ENCODE measurements around the gene IL17RD.
A peak's percentile ranks its signal among the peaks of the same experiment; 100 is the strongest.

IL17RD gene

GRCh38 chr3:57164657-57165573 lies at the start of gene IL17RD:
TSS of gene IL17RD (minus strand) at chr3:57165353. CDS start at chr3:57165286, 67 bp downstream.
- peak; percentile 51 to 62 for DNase-seq

GRCh38 chr3:57206423-57206822 lies 41.3 kb upstream of the IL17RD start:
- no peak for DNase-seq

GRCh38 chr3:57199895-57200297 lies 34.7 kb upstream of the IL17RD start, which contains the start of gene HESX1:
TSS of gene HESX1 (minus strand) at chr3:57199978. CDS start at chr3:57199918, 60 bp downstream.
- no peak for DNase-seq

- DNase-seq, result no peak
Measured at GRCh38 chr3:57194641-57195040, 29.5 kb upstream of the IL17RD start.

- DNase-seq, result no peak
Measured at GRCh38 chr3:57192028-57192427, 26.9 kb upstream of the IL17RD start.

GRCh38 chr3:57184526-57184925 lies 19.4 kb upstream of the IL17RD start:
- no peak for DNase-seq

- no peak for DNase-seq
Measured at GRCh38 chr3:57179580-57180410, 14.6 kb upstream of the IL17RD start.

GRCh38 chr3:57176045-57176444 lies 10.9 kb upstream of the IL17RD start:
- DNase-seq, result no peak

GRCh38 chr3:57173687-57174086 lies 8.5 kb upstream of the IL17RD start:
- DNase-seq, result no peak

- DNase-seq, result no peak
Measured at GRCh38 chr3:57170946-57171345, 5.8 kb upstream of the IL17RD start.

- DNase-seq, result peak; percentile 49 to 65
Measured at GRCh38 chr3:57169872-57170623, 4.9 kb upstream of the IL17RD start.

- no peak for DNase-seq
Measured at GRCh38 chr3:57169108-57169507, 4.0 kb upstream of the IL17RD start.

- DNase-seq, result no peak
Measured at GRCh38 chr3:57168151-57168550, 3.0 kb upstream of the IL17RD start.

- no peak for DNase-seq
Measured at GRCh38 chr3:57166660-57167059, 1.5 kb upstream of the IL17RD start.

GRCh38 chr3:57165641-57166040 lies 488 bp upstream of the IL17RD start:
- DNase-seq, result no peak

GRCh38 chr3:57164217-57164656 lies 916 bp downstream of the IL17RD start:
- DNase-seq, result no peak

GRCh38 chr3:57163751-57164150 lies 1.4 kb downstream of the IL17RD start:
- DNase-seq, result no peak

GRCh38 chr3:57161915-57162314 lies 3.2 kb downstream of the IL17RD start:
- DNase-seq, result no peak

- DNase-seq, result no peak
Measured at GRCh38 chr3:57160765-57161538, 4.2 kb downstream of the IL17RD start.

- no peak for DNase-seq
Measured at GRCh38 chr3:57160076-57160764, 4.9 kb downstream of the IL17RD start.

Data from CD4-positive, alpha-beta T cell treated with Interferon alpha-2 for 1 hour (primary cell).